CD4-positive, alpha-beta T cell (primary cell): ENCODE measurements around the gene PIP4K2A. TPM values are rescaled to one million over a fixed set of nuclear protein-coding genes. Genes with fewer than 3 reads are reported as not detected.
A peak's percentile ranks its signal among the peaks of the same experiment; 100 is the strongest.

Experiments used
- ATAC-seq: fragments of 200-7000 bp; cut with Tn5 transposase; one replicate; pipeline ENCODE4 v1.10.0; 2022; ENCODE audit warnings: mild to moderate bottlenecking; ENCODE audit not compliant: poor library complexity
- CTCF ChIA-PET: fragments of 350-600 bp; sonication (Branson Sonifier 250); formaldehyde crosslinking; loops from one replicate; lab custom pipeline; 2021; ENCODE audit warnings: antibody characterized with exemption, inconsistent platforms; lab: Charles Lee
- POLR2A ChIA-PET: fragments of 350-600 bp; sonication (Branson Sonifier 250); formaldehyde crosslinking; loops from one replicate; lab custom pipeline; 2021; ENCODE audit warnings: antibody characterized with exemption, inconsistent platforms; lab: Charles Lee
- DNase-seq, 14 experiments: peaks; one replicate each; pipeline ENCODE4 v3.0.0-alpha.2; 2013 to 2020; ENCODE audit warnings: mixed read lengths in 2 of 14
- H3K27ac ChIP-seq, 2 donors: one replicate each; pipeline versions ENCODE4 v1.5.1 to v1.7.0; 2013; ENCODE audit warnings: low read length in 2 of 2, low read depth in 1 of 2, mild to moderate bottlenecking in 1 of 2
- H3K27me3 ChIP-seq, 2 experiments: 1 replicate in 1 of 2; 2 replicates in 1 of 2; pipeline versions ENCODE4 v1.6.1 to v1.7.0; 2013; ENCODE audit warnings: low read length in 2 of 2, control low read depth in 1 of 2, mild to moderate bottlenecking in 1 of 2, moderate library complexity in 1 of 2; ENCODE audit not compliant: insufficient read depth in 2 of 2, control insufficient read depth in 1 of 2
- H3K36me3 ChIP-seq: one replicate; pipeline ENCODE4 v1.6.1; 2013; ENCODE audit warnings: low read length, control low read depth; ENCODE audit not compliant: insufficient read depth
- H3K4me1 ChIP-seq: one replicate; pipeline ENCODE4 v1.6.1; 2013; ENCODE audit warnings: low read length, control low read depth; ENCODE audit not compliant: insufficient read depth
- H3K4me3 ChIP-seq: one replicate; pipeline ENCODE4 v1.5.1; 2013; ENCODE audit warnings: mild to moderate bottlenecking, low read length, moderate library complexity
- H3K9me3 ChIP-seq, 2 experiments: 1 replicate in 1 of 2; 2 replicates in 1 of 2; pipeline versions ENCODE4 v1.6.1 to v1.7.0; 2013; ENCODE audit warnings: low read length in 2 of 2, mild to moderate bottlenecking in 2 of 2, control low read depth in 1 of 2, moderate library complexity in 1 of 2; ENCODE audit not compliant: control insufficient read depth in 1 of 2, insufficient read depth in 1 of 2
- H3K27ac Mint-ChIP-seq: one replicate; pipeline ENCODE4 v1.8.0; 2020; ENCODE audit warnings: mixed read lengths
- H3K27me3 Mint-ChIP-seq: one replicate; pipeline ENCODE4 v1.8.0; 2021; ENCODE audit warnings: mixed read lengths
- H3K36me3 Mint-ChIP-seq: one replicate; pipeline ENCODE4 v1.8.0; 2021; ENCODE audit warnings: low read depth, mixed read lengths
- H3K4me1 Mint-ChIP-seq: one replicate; pipeline ENCODE4 v1.8.0; 2021; ENCODE audit warnings: low read depth, mixed read lengths
- H3K4me3 Mint-ChIP-seq: one replicate; pipeline ENCODE4 v1.8.0; 2020; ENCODE audit warnings: mild to moderate bottlenecking, mixed read lengths
- H3K9me3 Mint-ChIP-seq: one replicate; pipeline ENCODE4 v1.8.0; 2020; ENCODE audit warnings: mixed read lengths
- intact Hi-C, 2 experiments: fragments of 100-400 bp; cut with DNase I in 1 of 2; cut with micrococcal nuclease in 1 of 2; formaldehyde crosslinking; loops; one replicate each; pipeline versions ENCODE4 v1.15.1 to v1.9.0; 2023 to 2025; cut with DNase I, micrococcal nuclease
- total RNA-seq, 174 experiments: library from RNA in 2 of 174; stranded (reverse) in 2 of 174; gene quantifications; one replicate each; pipeline ENCODE4 v1.2.3 and lab custom pipeline; 2021 to 2026
- TF ChIP-seq, protein P1 (sequence below): fragments of 200-600 bp; IDR thresholded peaks from one replicate; pipeline ENCODE4 v1.8.0; 2022; ENCODE audit warnings: antibody characterized with exemption, mild to moderate bottlenecking

The PIP4K2A gene
- total RNA-seq, 2 experiments from 2014 or later: 75.4 to 87.2 TPM

DNA sequence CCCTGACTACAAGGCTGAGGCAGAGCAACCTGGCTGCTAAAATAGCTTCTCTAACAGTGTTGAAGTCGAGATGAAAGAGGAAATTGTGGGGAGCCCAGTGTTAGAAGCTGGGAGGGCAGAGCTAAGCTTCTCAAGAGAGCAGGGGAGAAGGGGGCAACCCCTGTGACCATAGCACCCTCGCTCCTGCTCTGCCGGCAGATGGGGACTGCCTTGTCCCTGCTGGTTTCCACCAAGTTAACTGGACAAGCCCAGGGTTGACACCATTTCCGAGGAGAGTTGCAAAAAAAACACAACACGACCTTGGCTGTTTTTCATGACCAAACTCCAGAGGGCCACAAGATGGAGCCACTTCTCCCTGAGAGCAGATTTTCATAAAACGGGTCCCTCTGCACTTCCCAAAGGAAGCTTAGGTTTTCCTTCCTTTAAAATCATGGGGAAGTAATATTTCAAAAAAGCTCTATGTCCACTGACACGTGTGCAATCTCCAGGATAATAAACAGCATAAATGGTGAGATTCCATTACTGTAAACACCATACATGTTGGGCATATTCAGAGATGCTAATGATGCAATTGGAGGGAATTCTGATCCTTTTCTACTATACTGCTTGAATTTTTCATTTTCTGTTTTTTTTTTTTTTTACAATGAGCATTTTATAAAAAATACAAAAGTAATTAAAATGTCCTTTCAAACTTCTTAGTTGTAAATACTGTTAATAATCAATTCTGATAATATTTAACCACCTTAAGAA is 140.4 kb downstream of the PIP4K2A start:
- H3K27ac Mint-ChIP-seq: peak overlapping the region; percentile 75
- H3K9me3 Mint-ChIP-seq: no peaks in the 10 kb centered on the region
- TF ChIP-seq, protein P1, sequence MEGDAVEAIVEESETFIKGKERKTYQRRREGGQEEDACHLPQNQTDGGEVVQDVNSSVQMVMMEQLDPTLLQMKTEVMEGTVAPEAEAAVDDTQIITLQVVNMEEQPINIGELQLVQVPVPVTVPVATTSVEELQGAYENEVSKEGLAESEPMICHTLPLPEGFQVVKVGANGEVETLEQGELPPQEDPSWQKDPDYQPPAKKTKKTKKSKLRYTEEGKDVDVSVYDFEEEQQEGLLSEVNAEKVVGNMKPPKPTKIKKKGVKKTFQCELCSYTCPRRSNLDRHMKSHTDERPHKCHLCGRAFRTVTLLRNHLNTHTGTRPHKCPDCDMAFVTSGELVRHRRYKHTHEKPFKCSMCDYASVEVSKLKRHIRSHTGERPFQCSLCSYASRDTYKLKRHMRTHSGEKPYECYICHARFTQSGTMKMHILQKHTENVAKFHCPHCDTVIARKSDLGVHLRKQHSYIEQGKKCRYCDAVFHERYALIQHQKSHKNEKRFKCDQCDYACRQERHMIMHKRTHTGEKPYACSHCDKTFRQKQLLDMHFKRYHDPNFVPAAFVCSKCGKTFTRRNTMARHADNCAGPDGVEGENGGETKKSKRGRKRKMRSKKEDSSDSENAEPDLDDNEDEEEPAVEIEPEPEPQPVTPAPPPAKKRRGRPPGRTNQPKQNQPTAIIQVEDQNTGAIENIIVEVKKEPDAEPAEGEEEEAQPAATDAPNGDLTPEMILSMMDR: peak; percentile 73
- ATAC-seq (peak; percentile 37), DNase-seq (peak in 6 of 14 experiments; percentile 8 to 69 (median 50))
- peaks cover 67% of the 10 kb centered on the region for H3K4me1 Mint-ChIP-seq
- no peak overlapping the region for H3K4me3 Mint-ChIP-seq
- POLR2A ChIA-PET: interaction anchor here (0.6 to 2.1 kb wide), 3 partner anchors 32 to 137 kb away, joined by 3 to 5 read pairs (median 5); no protein-coding TSS in a partner anchor
- H3K27me3 Mint-ChIP-seq: no peaks in the 10 kb centered on the region
- H3K4me3 ChIP-seq: no peak overlapping the region
- peaks cover 95% of the 10 kb centered on the region for H3K36me3 Mint-ChIP-seq
- no peaks in the 10 kb centered on the region for H3K9me3 ChIP-seq
- intact Hi-C loops: loop anchor here (1.0 to 10.0 kb wide), 4 partner anchors 273 to 491 kb away; no protein-coding TSS in a partner anchor
- peaks cover 92% of the 10 kb centered on the region for H3K36me3 ChIP-seq
- CTCF ChIA-PET: interaction anchor here (0.6 to 4.0 kb wide), 19 partner anchors 11 to 846 kb away, joined by 3 to 11 read pairs (median 4); no protein-coding TSS in a partner anchor
- H3K4me1 ChIP-seq: peaks cover 14% of the 10 kb centered on the region
- no peaks in the 10 kb centered on the region for H3K27me3 ChIP-seq
- no peak overlapping the region for H3K27ac ChIP-seq

DNA sequence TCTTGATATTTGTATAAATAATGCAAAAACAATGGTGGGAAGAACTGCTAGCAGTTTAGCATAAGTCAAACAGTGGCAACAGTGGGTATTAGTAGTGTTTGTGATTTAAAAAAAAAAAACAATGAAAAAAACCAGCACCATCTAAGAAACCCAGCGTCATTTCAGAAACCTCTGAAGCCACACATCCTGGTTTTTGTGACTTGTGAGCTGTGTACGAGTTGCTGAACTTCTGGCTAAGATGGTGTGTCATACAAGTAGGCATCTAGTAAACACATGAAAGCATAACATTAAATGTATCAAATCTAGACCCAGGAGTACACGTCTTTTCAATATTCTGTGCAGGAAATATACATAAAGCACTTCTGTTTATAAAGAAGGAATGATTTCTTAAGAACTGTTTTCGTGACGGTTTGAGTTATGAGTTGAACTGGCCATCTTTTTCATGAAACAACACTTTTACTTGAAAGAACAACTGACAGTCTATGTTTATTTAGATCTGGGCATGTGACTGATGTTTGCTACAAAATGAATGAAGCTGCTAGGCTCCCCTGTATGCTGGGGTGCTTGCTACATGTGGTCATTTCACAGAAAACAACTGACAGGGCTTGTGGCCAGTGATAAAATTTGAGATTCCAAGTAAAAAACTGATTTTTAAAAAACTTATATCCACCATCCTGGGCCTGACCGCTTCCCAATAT is 143.5 kb downstream of the PIP4K2A start:
- CTCF ChIA-PET: no interaction called here

DNA sequence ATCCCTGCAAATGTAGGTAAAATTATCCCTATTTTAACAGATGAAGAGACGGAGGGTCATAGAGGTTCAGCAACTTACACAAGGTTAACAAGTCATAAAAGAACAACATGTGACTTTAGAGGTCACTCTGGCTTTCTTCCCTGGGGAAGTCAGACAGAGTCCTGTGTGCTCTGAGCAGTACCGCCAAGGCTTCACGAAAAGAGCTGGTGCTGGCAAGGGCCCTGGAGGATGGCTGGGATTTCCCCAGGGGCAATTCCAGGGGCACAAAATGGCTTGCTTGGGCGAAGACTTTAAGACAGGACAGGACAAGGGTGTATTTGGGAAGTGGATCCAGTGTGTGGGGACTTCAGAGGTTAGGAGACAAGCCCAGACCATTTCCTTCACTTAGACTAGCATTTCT is 144.1 kb downstream of the PIP4K2A start:
- peaks cover 86% of the 10 kb centered on the region for H3K36me3 ChIP-seq
- no peaks in the 10 kb centered on the region for H3K27me3 ChIP-seq
- H3K36me3 Mint-ChIP-seq: peaks cover 96% of the 10 kb centered on the region
- H3K27me3 Mint-ChIP-seq: no peaks in the 10 kb centered on the region
- peaks cover 17% of the 10 kb centered on the region for H3K4me1 ChIP-seq
- ATAC-seq (peak; percentile 5), DNase-seq (peak in 2 of 14 experiments; percentile 18 to 32)
- H3K27ac ChIP-seq: no peak overlapping the region
- no peak overlapping the region for H3K4me3 Mint-ChIP-seq
- no peaks in the 10 kb centered on the region for H3K9me3 ChIP-seq
- POLR2A ChIA-PET: no interaction called here
- intact Hi-C loops: loop anchor here (5.0 to 10.0 kb wide), 2 partner anchors 277 to 495 kb away; no protein-coding TSS in a partner anchor
- TF ChIP-seq, protein P1: no peak
- H3K4me1 Mint-ChIP-seq: peaks cover 71% of the 10 kb centered on the region
- H3K27ac Mint-ChIP-seq: peak overlapping the region; percentile 83
- H3K9me3 Mint-ChIP-seq: no peaks in the 10 kb centered on the region
- CTCF ChIA-PET: interaction anchor here (0.5 kb wide), 1 partner anchor 15 kb away, joined by 3 read pairs; no protein-coding TSS in a partner anchor
- H3K4me3 ChIP-seq: no peak overlapping the region

More for the DNA sequence above, 143.5 kb downstream of the PIP4K2A start:
- no peak overlapping the region for H3K4me3 Mint-ChIP-seq
- POLR2A ChIA-PET: interaction anchor here (0.6 to 1.0 kb wide), 2 partner anchors 58 to 604 kb away, joined by 3 to 6 read pairs; no protein-coding TSS in a partner anchor
- peaks cover 96% of the 10 kb centered on the region for H3K36me3 Mint-ChIP-seq
- ATAC-seq: peak; percentile 90
- peaks cover 74% of the 10 kb centered on the region for H3K4me1 Mint-ChIP-seq
- no peak overlapping the region for H3K4me3 ChIP-seq
- H3K27me3 Mint-ChIP-seq: no peaks in the 10 kb centered on the region
- intact Hi-C loops: loop anchor here (5.0 to 10.0 kb wide), 2 partner anchors 276 to 494 kb away; no protein-coding TSS in a partner anchor
- H3K27ac Mint-ChIP-seq: peak overlapping the region; percentile 83
- peak in 7 of 14 experiments; percentile 8 to 72 (median 23) for DNase-seq
- TF ChIP-seq, protein P1: no peak
- peaks cover 20% of the 10 kb centered on the region for H3K4me1 ChIP-seq
- H3K27me3 ChIP-seq: no peaks in the 10 kb centered on the region
- H3K9me3 Mint-ChIP-seq: no peaks in the 10 kb centered on the region
- H3K36me3 ChIP-seq: peaks cover 91% of the 10 kb centered on the region
- no peaks in the 10 kb centered on the region for H3K9me3 ChIP-seq
- H3K27ac ChIP-seq: peak overlapping the region in 1 of 2 donors; percentile 14
